ENCODE results near the gene UBE2QL1.

DNA sequence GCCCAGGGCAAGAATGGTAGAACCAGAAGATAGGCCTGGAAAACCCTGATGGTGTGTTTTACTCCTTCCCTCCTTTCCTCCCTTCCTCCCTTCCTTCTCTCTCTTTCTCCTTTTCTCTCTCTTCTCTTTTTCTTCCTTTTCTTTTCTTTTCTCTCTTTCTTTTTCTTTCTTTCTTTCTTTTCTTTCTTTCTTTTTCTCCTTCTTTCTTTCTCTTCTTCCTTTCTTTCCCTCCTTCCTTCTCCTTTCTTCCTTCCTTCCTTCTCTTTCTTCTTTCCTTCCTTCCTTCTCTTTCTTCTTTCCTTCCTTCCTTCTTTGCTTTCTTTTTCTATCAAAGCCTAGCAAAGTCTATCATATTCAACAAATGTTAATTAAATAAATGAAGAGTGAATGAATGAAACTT, 24.0 kb upstream of the UBE2QL1 start:
- TF ChIP-seq GATA3 (IDR thresholded peaks at IDR 0.05; ENCODE audit: low read depth, low read length) (no peak), GATA2 (IDR thresholded peaks at IDR 0.05; ENCODE audit: low read depth, low read length) (no peak)

Data from SH-SY5Y (cell line).